OCI-LY7 (cell line): Measurements from ENCODE around the gene SHLD1. TPM values are rescaled to one million over a fixed set of nuclear protein-coding genes. Genes with fewer than 3 reads are reported as not detected.

ENCODE experiments used
- BruUV-seq: library from RNA; stranded (reverse); fragments of 400-500 nt; replicated peaks from 2 replicates; lab custom pipeline; 2021; lab: Mats Ljungman, UMichigan
- CTCF ChIA-PET: fragments of 300-600 bp; sonication (Branson Sonifier 250); formaldehyde crosslinking; loops from one replicate; lab custom pipeline; 2022; ENCODE audit warnings: antibody characterized with exemption; ENCODE audit not compliant: unreplicated experiment; lab: Charles Lee
- POLR2A ChIA-PET: fragments of 300-600 bp; sonication (Branson Sonifier 250); formaldehyde crosslinking; loops from one replicate; lab custom pipeline; 2022; ENCODE audit warnings: antibody characterized with exemption; lab: Charles Lee
- DNase-seq: peaks from one replicate; pipeline ENCODE4 v3.0.0-alpha.2; 2015; ENCODE audit warnings: low spot score
- H2AFZ ChIP-seq: fragments of 200-600 bp; sonication (generic), shearing (Covaris generic); 2 replicates; pipeline ENCODE4 v1.6.1; 2014; ENCODE audit warnings: mild to moderate bottlenecking, antibody characterized with exemption, low read length, moderate library complexity
- H3K27ac ChIP-seq: fragments of 200-600 bp; sonication (generic); 2 replicates; pipeline ENCODE4 v1.5.1; 2014; ENCODE audit warnings: mixed run types, low read depth, mild to moderate bottlenecking, moderate library complexity, low read length, inconsistent platforms; ENCODE audit not compliant: poor library complexity, severe bottlenecking
- H3K36me3 ChIP-seq: fragments of 200-600 bp; sonication (generic); 2 replicates; pipeline ENCODE4 v1.6.1; 2014; ENCODE audit warnings: mild to moderate bottlenecking, antibody characterized with exemption, low read length, moderate library complexity, mixed read lengths; ENCODE audit not compliant: insufficient read depth
- H3K4me1 ChIP-seq: fragments of 200-600 bp; sonication (generic); 2 replicates; pipeline ENCODE4 v1.5.1; 2014; ENCODE audit warnings: mild to moderate bottlenecking, low read length; ENCODE audit not compliant: insufficient read depth, poor library complexity, severe bottlenecking
- H3K4me2 ChIP-seq: fragments of 200-600 bp; sonication (generic); 2 replicates; pipeline ENCODE4 v1.6.1; 2014; ENCODE audit warnings: mild to moderate bottlenecking, low read length
- H3K4me3 ChIP-seq: fragments of 200-600 bp; sonication (generic); 2 replicates; pipeline ENCODE4 v1.5.1; 2014; ENCODE audit warnings: mild to moderate bottlenecking, low read depth, low read length; ENCODE audit not compliant: poor library complexity, severe bottlenecking
- H3K79me2 ChIP-seq: fragments of 200-600 bp; sonication (generic); 2 replicates; pipeline ENCODE4 v1.6.1; 2016; ENCODE audit warnings: low read depth, mild to moderate bottlenecking, low read length, moderate library complexity, mixed read lengths; ENCODE audit not compliant: insufficient read depth
- H3K9me2 ChIP-seq: fragments of 200-600 bp; sonication (generic); 2 replicates; pipeline ENCODE4 v1.6.1; 2016; ENCODE audit warnings: mild to moderate bottlenecking, low read length, mixed read lengths; ENCODE audit not compliant: insufficient read depth
- H3K9me3 ChIP-seq: fragments of 200-600 bp; sonication (generic); 2 replicates; pipeline ENCODE4 v1.6.1; 2014; ENCODE audit warnings: mild to moderate bottlenecking, mixed run types, low read length, mixed read lengths
- H4K20me1 ChIP-seq: fragments of 200-600 bp; sonication (generic); 2 replicates; pipeline ENCODE4 v1.6.1; 2014; ENCODE audit warnings: mild to moderate bottlenecking, antibody characterized with exemption, low read length, moderate library complexity, mixed read lengths; ENCODE audit not compliant: insufficient read depth
- CTCF ChIP-seq: fragments of 200-600 bp; sonication (generic); conservative IDR thresholded peaks from 2 replicates; pipeline ENCODE4 v1.5.1; 2014; ENCODE audit warnings: mild to moderate bottlenecking, antibody characterized with exemption, low read length, moderate library complexity, mixed read lengths
- EZH2phosphoT487 ChIP-seq: fragments of 200-600 bp; sonication (generic); IDR thresholded peaks from 2 replicates; pipeline ENCODE4 v1.6.1; 2018; ENCODE audit warnings: low read depth, borderline replicate concordance, mild to moderate bottlenecking, mixed run types, antibody characterized with exemption, low read length, moderate library complexity, mixed read lengths
- intact Hi-C: fragments of 100-400 bp; cut with micrococcal nuclease; formaldehyde crosslinking; loops from one replicate; pipeline ENCODE4 v1.10.0; 2022; ENCODE audit not compliant: unreplicated experiment
- total RNA-seq, 2 experiments: library from RNA; depleted of rRNA in 1 of 2; stranded (reverse); fragments of >200 nt in 1 of 2; shearing (Covaris generic) in 1 of 2; gene quantifications; 2 replicates each; pipeline ENCODE4 v1.2.3, GENCODE V29; 2014 to 2022

SHLD1 gene
- total RNA-seq, 2 experiments from 2014 or later = 19.4 to 31.2 TPM

- Histone ChIP-seq H3K9me3 (no peaks in the 10 kb centered on the region), H3K9me2 (no peaks in the 10 kb centered on the region), H3K36me3 (peaks cover 5% of the 10 kb centered on the region; the same call in 1 of the 2 replicates), H3K4me1 (peaks cover 10% of the 10 kb centered on the region), H3K4me3 (no peak overlapping the region), H2AFZ (no peak overlapping the region), H3K27ac (no peak overlapping the region), H3K79me2 (no peaks in the 10 kb centered on the region), H3K4me2 (no peak overlapping the region), H4K20me1 (no peaks in the 10 kb centered on the region)
- ChIA-PET CTCF (no interaction called here), POLR2A (interaction anchor here (0.6 to 1.8 kb wide), 2 partner anchors 13 to 1256 kb away, joined by 4 to 7 read pairs; no protein-coding TSS in a partner anchor)
- intact Hi-C loops = no loop called here
- no TSS peak for BruUV-seq
- TF ChIP-seq EZH2phosphoT487 = no peak
- no peak for TF ChIP-seq CTCF
- DNase-seq = no peak
Observed at GRCh38 chr20:5827098-5827853, 77.1 kb downstream of the SHLD1 start.

GRCh38 chr20:5827861-5828260, 77.7 kb downstream of the SHLD1 start:
- ChIA-PET POLR2A (no interaction called here), CTCF (no interaction called here)
- no peaks in the 10 kb centered on the region for H3K9me2 ChIP-seq
- H3K36me3 ChIP-seq = peaks cover 5% of the 10 kb centered on the region; the same call in 1 of the 2 replicates
- H3K4me3 ChIP-seq = no peak overlapping the region
- H3K4me2 ChIP-seq = no peak overlapping the region
- no TSS peak for BruUV-seq
- H4K20me1 ChIP-seq = no peaks in the 10 kb centered on the region
- H3K9me3 ChIP-seq = no peaks in the 10 kb centered on the region
- H3K27ac ChIP-seq = no peak overlapping the region
- H3K4me1 ChIP-seq = peaks cover 5% of the 10 kb centered on the region
- no peaks in the 10 kb centered on the region for H3K79me2 ChIP-seq
- H2AFZ ChIP-seq = no peak overlapping the region
- DNase-seq = no peak
- intact Hi-C loops = no loop called here
- TF ChIP-seq CTCF (no peak), EZH2phosphoT487 (no peak)

- peaks cover 12% of the 10 kb centered on the region for H3K36me3 ChIP-seq
- H3K4me2 ChIP-seq = no peak overlapping the region
- intact Hi-C loops = no loop called here
- H3K27ac ChIP-seq = no peak overlapping the region
- H3K4me3 ChIP-seq = no peak overlapping the region
- no TSS peak for BruUV-seq
- TF ChIP-seq CTCF (no peak), EZH2phosphoT487 (no peak)
- no peak overlapping the region for H2AFZ ChIP-seq
- no peak for DNase-seq
- peaks cover under 1% of the 10 kb centered on the region; the same call in 1 of the 2 replicates for H3K9me3 ChIP-seq
- H3K9me2 ChIP-seq = no peaks in the 10 kb centered on the region
- no peaks in the 10 kb centered on the region for H4K20me1 ChIP-seq
- CTCF ChIA-PET = no interaction called here
- H3K79me2 ChIP-seq = no peaks in the 10 kb centered on the region
- H3K4me1 ChIP-seq = no peaks in the 10 kb centered on the region
- POLR2A ChIA-PET = interaction anchor here (0.7 to 1.1 kb wide), 2 partner anchors 9 to 183 kb away, joined by 3 to 7 read pairs; no protein-coding TSS in a partner anchor
Observed at GRCh38 chr20:5829241-5829809, 79.1 kb downstream of the SHLD1 start.
